Suprapubic skin (tissue), 4 donors: Measurements from ENCODE around the gene KIAA0825. TPM values are rescaled to one million over a fixed set of nuclear protein-coding genes. Genes with fewer than 3 reads are reported as not detected.

Experiments used
- DNase-seq, 2 donors: peaks; one replicate each; pipeline ENCODE4 v3.0.0-alpha.2; 2019; ENCODE audit warnings: low spot score in 2 of 2
- H3K27ac ChIP-seq: fragments of 200-600 bp; sonication (generic); one replicate; pipeline ENCODE4 v1.5.1; 2019
- H3K27me3 ChIP-seq: fragments of 200-600 bp; sonication (generic); one replicate; pipeline ENCODE4 v1.5.1; 2019
- H3K36me3 ChIP-seq: fragments of 200-600 bp; sonication (generic); one replicate; pipeline ENCODE4 v1.5.1; 2019
- H3K4me1 ChIP-seq: fragments of 200-600 bp; sonication (generic); one replicate; pipeline ENCODE4 v1.5.1; 2019
- H3K4me3 ChIP-seq: fragments of 200-600 bp; sonication (generic); one replicate; pipeline ENCODE4 v1.5.1; 2019; ENCODE audit warnings: mild to moderate bottlenecking
- H3K9me3 ChIP-seq: fragments of 200-600 bp; sonication (generic); one replicate; pipeline ENCODE4 v1.5.1; 2019
- CTCF ChIP-seq, 2 donors: fragments of 200-600 bp in 1 of 2; fragments of 450-650 bp in 1 of 2; sonication (generic) in 1 of 2; IDR thresholded peaks; one replicate each; pipeline ENCODE4 v1.5.1; 2016 to 2019; ENCODE audit warnings: antibody characterized with exemption in 2 of 2, mild to moderate bottlenecking in 1 of 2, moderate library complexity in 1 of 2
- EP300 ChIP-seq: sonication (generic); formaldehyde crosslinking; IDR thresholded peaks from one replicate; pipeline ENCODE4 v1.6.1; 2017; ENCODE audit warnings: antibody characterized with exemption
- POLR2A ChIP-seq, 2 donors: fragments of 450-650 bp; IDR thresholded peaks; one replicate each; pipeline ENCODE4 v1.6.1; 2017; ENCODE audit warnings: antibody characterized with exemption in 2 of 2, mild to moderate bottlenecking in 2 of 2, moderate library complexity in 2 of 2
- POLR2AphosphoS5 ChIP-seq, 3 donors: sonication (generic); formaldehyde crosslinking; IDR thresholded peaks; one replicate each; pipeline ENCODE4 v1.6.1; 2017; ENCODE audit warnings: antibody characterized with exemption in 3 of 3
- WGBS: methylation state at CpG from one replicate; pipeline ENCODE4 v1.1.5; 2018; 5-methylcytosine and 5-hydroxymethylcytosine counted together
- total RNA-seq, 4 donors: library from RNA; depleted of rRNA; stranded (reverse); fragments of >200 nt; gene quantifications; one replicate each; pipeline ENCODE4 v1.1.0, GENCODE V29; 2016

The KIAA0825 gene
- total RNA-seq, 4 donors from 2014 or later: 3.4 to 5.8 (median 4.5) TPM

GRCh38 chr5:94260096-94260495, 358.3 kb downstream of the KIAA0825 start:
- Histone ChIP-seq H3K27me3 (no peaks in the 10 kb centered on the region), H3K4me3 (no peak overlapping the region), H3K27ac (no peak overlapping the region), H3K36me3 (no peaks in the 10 kb centered on the region), H3K4me1 (no peaks in the 10 kb centered on the region), H3K9me3 (no peaks in the 10 kb centered on the region)
- TF ChIP-seq CTCF (IDR thresholded peaks at IDR 0.05) (no peak), POLR2A (IDR thresholded peaks at IDR 0.05) (no peak), POLR2AphosphoS5 (IDR thresholded peaks at IDR 0.05) (no peak), EP300 (no peak)
- WGBS: 98% methylated on average over 1 of the region's 1 CpG
- DNase-seq: no peak

DNA sequence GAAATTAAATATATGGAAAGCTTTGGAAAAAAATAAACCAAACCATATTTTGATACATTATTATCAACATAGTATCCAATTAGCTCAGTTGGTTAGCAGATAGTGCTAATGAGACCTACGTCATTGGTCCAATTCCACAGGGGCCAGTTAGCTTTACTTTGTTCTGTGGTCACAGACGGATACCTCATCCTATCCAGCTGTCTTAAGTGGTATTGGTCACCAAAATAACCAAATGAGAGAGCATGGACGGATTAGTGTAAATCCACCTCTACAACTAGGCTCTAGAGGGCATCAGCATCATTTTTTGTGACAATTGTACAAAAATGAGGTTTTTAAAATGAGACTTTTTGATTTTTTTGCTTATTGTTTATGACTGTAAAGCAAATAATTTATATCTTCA, 364.2 kb downstream of the KIAA0825 start:
- WGBS: 75% methylated on average over 3 of the region's 3 CpGs
- no peak overlapping the region for H3K27ac ChIP-seq
- TF ChIP-seq POLR2A (IDR thresholded peaks at IDR 0.05) (no peak), EP300 (no peak), CTCF (IDR thresholded peaks at IDR 0.05) (no peak), POLR2AphosphoS5 (IDR thresholded peaks at IDR 0.05) (no peak)
- no peaks in the 10 kb centered on the region for H3K27me3 ChIP-seq
- H3K4me3 ChIP-seq: no peak overlapping the region
- no peak for DNase-seq
- H3K9me3 ChIP-seq: no peaks in the 10 kb centered on the region
- no peaks in the 10 kb centered on the region for H3K4me1 ChIP-seq
- H3K36me3 ChIP-seq: no peaks in the 10 kb centered on the region

GRCh38 chr5:94250985-94251384, 367.4 kb downstream of the KIAA0825 start:
- H3K9me3 ChIP-seq: no peaks in the 10 kb centered on the region
- no peak overlapping the region for H3K4me3 ChIP-seq
- 86% methylated on average over 5 of the region's 5 CpGs for whole genome bisulfite sequencing
- H3K36me3 ChIP-seq: no peaks in the 10 kb centered on the region
- no peak for DNase-seq
- H3K27me3 ChIP-seq: no peaks in the 10 kb centered on the region
- no peak for TF ChIP-seq POLR2AphosphoS5 (IDR thresholded peaks at IDR 0.05)
- no peak for TF ChIP-seq POLR2A (IDR thresholded peaks at IDR 0.05)
- TF ChIP-seq EP300: no peak
- no peak for TF ChIP-seq CTCF (IDR thresholded peaks at IDR 0.05)
- H3K27ac ChIP-seq: no peak overlapping the region
- no peaks in the 10 kb centered on the region for H3K4me1 ChIP-seq

DNA sequence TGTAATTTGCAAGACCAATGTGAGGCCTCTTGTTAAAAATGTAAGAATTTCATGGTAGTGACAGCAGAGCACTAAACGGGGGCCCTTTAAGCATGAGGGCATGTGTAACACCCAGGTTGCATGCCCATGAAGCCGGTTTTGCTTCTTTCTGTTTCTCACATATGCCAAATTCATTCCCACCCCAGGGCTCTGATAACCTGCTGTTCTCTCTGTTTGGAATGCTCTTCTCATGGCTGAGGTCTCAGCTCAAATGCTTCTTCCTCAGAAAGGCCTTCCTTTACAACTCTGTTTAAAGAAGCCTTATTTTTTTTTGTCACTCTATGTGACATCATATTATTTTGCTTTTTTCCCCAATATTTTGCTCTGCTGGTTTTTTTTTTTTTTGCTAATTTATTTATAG, 369.0 kb downstream of the KIAA0825 start:
- no peaks in the 10 kb centered on the region for H3K36me3 ChIP-seq
- TF ChIP-seq POLR2AphosphoS5 (IDR thresholded peaks at IDR 0.05) (no peak), POLR2A (IDR thresholded peaks at IDR 0.05) (no peak), EP300 (no peak), CTCF (IDR thresholded peaks at IDR 0.05) (no peak)
- no peaks in the 10 kb centered on the region for H3K4me1 ChIP-seq
- H3K27ac ChIP-seq: no peak overlapping the region
- no peak overlapping the region for H3K4me3 ChIP-seq
- WGBS: 59% methylated on average over 2 of the region's 2 CpGs
- H3K9me3 ChIP-seq: no peaks in the 10 kb centered on the region
- no peaks in the 10 kb centered on the region for H3K27me3 ChIP-seq
- no peak for DNase-seq

DNA sequence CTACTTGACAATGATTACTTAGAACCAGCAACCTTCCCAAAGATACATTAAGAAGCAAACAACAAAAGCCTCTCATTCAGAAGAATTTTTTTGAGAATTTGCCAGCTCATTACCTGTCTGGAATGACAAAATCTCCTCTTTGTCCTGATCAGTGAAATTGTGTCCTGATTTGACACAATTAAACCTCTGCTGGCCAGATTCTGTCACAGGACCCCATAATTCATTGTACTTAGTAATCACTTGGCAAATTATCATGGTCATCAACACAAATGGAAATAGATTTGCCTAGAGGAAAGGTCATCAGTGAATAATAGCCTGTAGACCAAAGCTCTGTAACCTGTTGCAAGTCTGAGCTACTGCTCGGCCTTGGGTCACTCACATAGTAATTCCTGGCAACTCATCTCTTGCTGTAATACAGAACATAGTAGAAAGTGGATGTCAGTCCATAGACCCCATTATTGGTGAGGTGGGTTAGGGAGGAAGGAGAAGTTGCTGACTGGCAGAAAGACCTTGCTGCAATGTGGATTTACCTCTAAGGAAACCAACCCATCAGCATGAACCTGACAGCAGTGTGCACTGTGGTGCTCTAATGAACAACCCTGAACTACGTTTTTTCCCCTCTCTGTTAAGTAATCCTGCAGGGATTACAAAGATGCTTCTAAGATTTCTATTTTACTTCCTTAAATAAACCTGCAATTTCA, 370.1 kb downstream of the KIAA0825 start:
- H3K9me3 ChIP-seq: no peaks in the 10 kb centered on the region
- H3K4me1 ChIP-seq: no peaks in the 10 kb centered on the region
- H3K27ac ChIP-seq: no peak overlapping the region
- no peak overlapping the region for H3K4me3 ChIP-seq
- 74% methylated on average over 2 of the region's 2 CpGs for WGBS
- no peak for TF ChIP-seq EP300
- TF ChIP-seq POLR2A (IDR thresholded peaks at IDR 0.05): no peak
- TF ChIP-seq POLR2AphosphoS5 (IDR thresholded peaks at IDR 0.05): no peak
- no peak for TF ChIP-seq CTCF (IDR thresholded peaks at IDR 0.05)
- DNase-seq: no peak
- H3K27me3 ChIP-seq: no peaks in the 10 kb centered on the region
- H3K36me3 ChIP-seq: no peaks in the 10 kb centered on the region
